ENCODE results near the gene TFAM. TPM values are rescaled to one million over a fixed set of nuclear protein-coding genes. Genes with fewer than 3 reads are reported as not detected.
A peak's percentile ranks its signal among the peaks of the same experiment; 100 is the strongest.

Gene TFAM
- total RNA-seq, 1 donor from 2014 or later, result 108 TPM

GRCh38 chr10:58359541-58359940 is 25.7 kb upstream of the TFAM start:
- H3K9me3 Mint-ChIP-seq, result no peaks in the 10 kb centered on the region
- H3K36me3 Mint-ChIP-seq (ENCODE audit: low read depth), result peaks cover 13% of the 10 kb centered on the region
- H3K4me3 Mint-ChIP-seq, result no peak overlapping the region
- H3K4me1 Mint-ChIP-seq, result peaks cover 13% of the 10 kb centered on the region
- no peaks in the 10 kb centered on the region for H3K27me3 Mint-ChIP-seq
- intact Hi-C loops (cut with micrococcal nuclease), result no loop called here
- no peak for DNase-seq
- H3K27ac Mint-ChIP-seq, result peak overlapping the region; percentile 15

GRCh38 chr10:58360412-58361004 is 24.7 kb upstream of the TFAM start:
- no peak for DNase-seq
- no peaks in the 10 kb centered on the region for H3K27me3 Mint-ChIP-seq
- H3K4me1 Mint-ChIP-seq, result peaks cover 13% of the 10 kb centered on the region
- H3K27ac Mint-ChIP-seq, result no peak overlapping the region
- intact Hi-C loops (cut with micrococcal nuclease), result no loop called here
- H3K4me3 Mint-ChIP-seq, result no peak overlapping the region
- H3K9me3 Mint-ChIP-seq, result no peaks in the 10 kb centered on the region
- peaks cover 17% of the 10 kb centered on the region for H3K36me3 Mint-ChIP-seq (ENCODE audit: low read depth)

- H3K9me3 Mint-ChIP-seq, result no peaks in the 10 kb centered on the region
- H3K4me1 Mint-ChIP-seq, result peaks cover 13% of the 10 kb centered on the region
- DNase-seq, result no peak
- no peak overlapping the region for H3K27ac Mint-ChIP-seq
- peaks cover 17% of the 10 kb centered on the region for H3K36me3 Mint-ChIP-seq (ENCODE audit: low read depth)
- no peaks in the 10 kb centered on the region for H3K27me3 Mint-ChIP-seq
- no peak overlapping the region for H3K4me3 Mint-ChIP-seq
- intact Hi-C loops (cut with micrococcal nuclease), result no loop called here
These were observed 23.9 kb upstream of the TFAM start for GRCh38 chr10:58361353-58361752.

GRCh38 chr10:58362027-58362789 is 23.0 kb upstream of the TFAM start:
- peaks cover 17% of the 10 kb centered on the region for H3K36me3 Mint-ChIP-seq (ENCODE audit: low read depth)
- no peak overlapping the region for H3K27ac Mint-ChIP-seq
- H3K9me3 Mint-ChIP-seq, result no peaks in the 10 kb centered on the region
- intact Hi-C loops (cut with micrococcal nuclease), result no loop called here
- no peak for DNase-seq
- peaks cover 13% of the 10 kb centered on the region for H3K4me1 Mint-ChIP-seq
- no peaks in the 10 kb centered on the region for H3K27me3 Mint-ChIP-seq
- no peak overlapping the region for H3K4me3 Mint-ChIP-seq

GRCh38 chr10:58367069-58367468 is 18.1 kb upstream of the TFAM start:
- H3K4me3 Mint-ChIP-seq, result no peak overlapping the region
- H3K4me1 Mint-ChIP-seq, result no peaks in the 10 kb centered on the region
- DNase-seq, result no peak
- intact Hi-C loops (cut with micrococcal nuclease), result no loop called here
- peaks cover 13% of the 10 kb centered on the region for H3K36me3 Mint-ChIP-seq (ENCODE audit: low read depth)
- H3K9me3 Mint-ChIP-seq, result no peaks in the 10 kb centered on the region
- no peak overlapping the region for H3K27ac Mint-ChIP-seq
- H3K27me3 Mint-ChIP-seq, result no peaks in the 10 kb centered on the region

GRCh38 chr10:58371473-58371872 is 13.7 kb upstream of the TFAM start:
- Mint-ChIP-seq H3K27me3 (no peaks in the 10 kb centered on the region), H3K4me3 (no peak overlapping the region), H3K4me1 (no peaks in the 10 kb centered on the region), H3K9me3 (no peaks in the 10 kb centered on the region), H3K36me3 (ENCODE audit: low read depth) (peaks cover 5% of the 10 kb centered on the region), H3K27ac (no peak overlapping the region)
- DNase-seq, result no peak
- intact Hi-C loops (cut with micrococcal nuclease), result no loop called here

- no peaks in the 10 kb centered on the region for H3K9me3 Mint-ChIP-seq
- peaks cover 5% of the 10 kb centered on the region for H3K36me3 Mint-ChIP-seq (ENCODE audit: low read depth)
- no peak for DNase-seq
- no peaks in the 10 kb centered on the region for H3K27me3 Mint-ChIP-seq
- no peak overlapping the region for H3K4me3 Mint-ChIP-seq
- no peaks in the 10 kb centered on the region for H3K4me1 Mint-ChIP-seq
- intact Hi-C loops (cut with micrococcal nuclease), result no loop called here
- H3K27ac Mint-ChIP-seq, result no peak overlapping the region
These were observed 12.4 kb upstream of the TFAM start for GRCh38 chr10:58372607-58373441.

- intact Hi-C loops (cut with micrococcal nuclease), result no loop called here
- Mint-ChIP-seq H3K27me3 (no peaks in the 10 kb centered on the region), H3K27ac (no peak overlapping the region), H3K4me3 (no peak overlapping the region), H3K4me1 (no peaks in the 10 kb centered on the region), H3K9me3 (no peaks in the 10 kb centered on the region), H3K36me3 (ENCODE audit: low read depth) (peaks cover 5% of the 10 kb centered on the region)
- no peak for DNase-seq
These were observed 11.8 kb upstream of the TFAM start for GRCh38 chr10:58373442-58373827.

GRCh38 chr10:58382489-58382995 is 2.7 kb upstream of the TFAM start:
- Mint-ChIP-seq H3K27ac (no peak overlapping the region), H3K9me3 (no peaks in the 10 kb centered on the region), H3K4me3 (no peak overlapping the region), H3K4me1 (peaks cover 19% of the 10 kb centered on the region), H3K36me3 (ENCODE audit: low read depth) (peaks cover 11% of the 10 kb centered on the region), H3K27me3 (peaks cover 2% of the 10 kb centered on the region)
- intact Hi-C loops (cut with micrococcal nuclease), result loop anchor here (10.0 kb wide), 1 partner anchor 1852 kb away; no protein-coding TSS in a partner anchor
- no peak for DNase-seq

GRCh38 chr10:58384095-58384494 is 1.1 kb upstream of the TFAM start:
- Mint-ChIP-seq H3K4me1 (peaks cover 19% of the 10 kb centered on the region), H3K4me3 (peak overlapping the region; percentile 92), H3K27ac (peak overlapping the region; percentile 34), H3K36me3 (ENCODE audit: low read depth) (peaks cover 22% of the 10 kb centered on the region), H3K9me3 (no peaks in the 10 kb centered on the region), H3K27me3 (peaks cover 2% of the 10 kb centered on the region)
- intact Hi-C loops (cut with micrococcal nuclease), result loop anchor here (1.0 to 10.0 kb wide), 3 partner anchors 8 to 1851 kb away; no protein-coding TSS in a partner anchor
- peak; percentile 72 for DNase-seq

- intact Hi-C loops (cut with micrococcal nuclease), result loop anchor here (1.0 to 10.0 kb wide), 3 partner anchors 8 to 1850 kb away; no protein-coding TSS in a partner anchor
These were observed 639 bp upstream of the TFAM start for GRCh38 chr10:58384544-58384998.

GRCh38 chr10:58385784-58386112 is 538 bp downstream of the TFAM start:
- Mint-ChIP-seq H3K4me3 (peak overlapping the region; percentile 92), H3K27me3 (peaks cover 2% of the 10 kb centered on the region), H3K27ac (peak overlapping the region; percentile 96), H3K9me3 (no peaks in the 10 kb centered on the region), H3K36me3 (ENCODE audit: low read depth) (peaks cover 34% of the 10 kb centered on the region), H3K4me1 (peaks cover 27% of the 10 kb centered on the region)
- peak; percentile 78 for DNase-seq
- intact Hi-C loops (cut with micrococcal nuclease), result loop anchor here (1.0 to 10.0 kb wide), 7 partner anchors 51 to 1849 kb away; partner anchors contain the start of gene CISD1

More at GRCh38 chr10:58384544-58384998, 639 bp upstream of the TFAM start:
- Mint-ChIP-seq H3K27ac (peak overlapping the region; percentile 96), H3K27me3 (peaks cover 2% of the 10 kb centered on the region), H3K36me3 (ENCODE audit: low read depth) (peaks cover 26% of the 10 kb centered on the region), H3K9me3 (no peaks in the 10 kb centered on the region), H3K4me1 (peaks cover 22% of the 10 kb centered on the region), H3K4me3 (peak overlapping the region; percentile 92)
- DNase-seq, result peak; percentile 60

GRCh38 chr10:58389024-58389423 is 3.8 kb downstream of the TFAM start:
- Mint-ChIP-seq H3K9me3 (no peaks in the 10 kb centered on the region), H3K4me3 (no peak overlapping the region), H3K27ac (no peak overlapping the region), H3K4me1 (peaks cover 37% of the 10 kb centered on the region), H3K36me3 (ENCODE audit: low read depth) (peaks cover 52% of the 10 kb centered on the region), H3K27me3 (peaks cover 2% of the 10 kb centered on the region)
- DNase-seq, result no peak
- intact Hi-C loops (cut with micrococcal nuclease), result loop anchor here (5.0 to 10.0 kb wide), 3 partner anchors 107 to 1846 kb away; no protein-coding TSS in a partner anchor

Data from activated CD4-positive, alpha-beta T cell treated with anti-CD3 and anti-CD28 coated beads, Interleukin-2, amount 10 ng/mL, durations not matched to agents 24 days and 14 days (primary cell).